ENCODE data around the gene KIAA1958. TPM values are rescaled to one million over a fixed set of nuclear protein-coding genes. Genes with fewer than 3 reads are reported as not detected.
A peak's percentile ranks its signal among the peaks of the same experiment; 100 is the strongest.

The KIAA1958 gene
- total RNA-seq, 1 experiment from 2014 or later, result 3.5 TPM

DNA sequence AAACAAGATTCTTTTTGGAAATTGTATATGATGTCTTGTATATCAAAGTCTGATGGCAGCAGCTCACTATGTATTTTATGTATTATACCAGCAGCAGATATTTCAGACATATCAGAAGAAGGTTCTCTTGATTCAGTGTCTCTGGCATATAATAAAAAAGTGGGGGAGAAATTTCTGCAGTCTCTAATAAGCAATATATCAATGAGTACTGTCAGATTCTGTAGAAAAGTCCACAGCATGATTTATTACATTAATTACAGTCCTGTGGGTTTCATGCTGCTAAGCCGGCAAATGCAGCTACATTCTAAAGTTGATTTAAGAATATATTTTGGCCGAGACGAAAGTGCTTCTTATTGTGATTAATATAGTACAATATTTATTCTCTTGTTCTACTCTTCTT lies 113.1 kb downstream of the KIAA1958 start:
- no peak for DNase-seq (ENCODE audit: low read depth)

DNA sequence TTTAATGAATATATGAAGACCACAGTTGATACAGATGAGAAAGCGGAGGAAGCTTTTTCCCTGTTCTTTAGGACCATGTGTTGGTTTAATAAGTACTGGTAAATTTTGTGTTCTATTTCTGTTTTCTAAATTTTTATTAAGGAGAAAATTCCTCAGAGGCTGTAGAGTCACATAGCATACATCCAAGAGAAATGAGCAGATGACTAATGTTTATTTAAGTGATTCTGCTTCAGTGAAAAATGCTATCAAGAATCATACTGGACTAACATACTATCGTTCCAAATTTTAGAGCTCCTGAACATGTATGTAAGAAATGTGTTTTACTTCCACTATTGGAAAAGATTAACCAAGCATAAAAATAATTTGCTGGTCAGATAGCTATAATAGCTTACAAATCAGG lies 115.0 kb downstream of the KIAA1958 start:
- DNase-seq (ENCODE audit: low read depth), result peak; percentile 6

DNA sequence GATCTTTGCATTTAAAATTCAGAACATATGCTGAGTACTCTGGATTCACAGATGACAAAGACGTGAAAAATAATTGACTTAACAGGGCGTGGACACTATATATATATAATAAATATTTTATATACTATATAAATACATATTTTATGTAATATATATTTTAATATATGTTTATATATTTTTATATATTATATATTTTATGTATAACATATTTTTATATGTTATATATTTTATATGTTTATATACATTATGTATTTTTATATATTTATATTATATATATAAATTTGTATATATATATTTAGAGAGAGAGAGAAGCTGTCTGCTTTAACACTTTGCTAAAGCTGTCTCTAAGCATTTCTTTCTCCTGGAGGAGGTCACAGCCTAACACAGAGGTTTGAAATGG lies 118.2 kb downstream of the KIAA1958 start:
- no peak for DNase-seq (ENCODE audit: low read depth)

- DNase-seq (ENCODE audit: low read depth), result no peak
Observed at GRCh38 chr9:112605518-112605917, 118.9 kb downstream of the KIAA1958 start.

DNA sequence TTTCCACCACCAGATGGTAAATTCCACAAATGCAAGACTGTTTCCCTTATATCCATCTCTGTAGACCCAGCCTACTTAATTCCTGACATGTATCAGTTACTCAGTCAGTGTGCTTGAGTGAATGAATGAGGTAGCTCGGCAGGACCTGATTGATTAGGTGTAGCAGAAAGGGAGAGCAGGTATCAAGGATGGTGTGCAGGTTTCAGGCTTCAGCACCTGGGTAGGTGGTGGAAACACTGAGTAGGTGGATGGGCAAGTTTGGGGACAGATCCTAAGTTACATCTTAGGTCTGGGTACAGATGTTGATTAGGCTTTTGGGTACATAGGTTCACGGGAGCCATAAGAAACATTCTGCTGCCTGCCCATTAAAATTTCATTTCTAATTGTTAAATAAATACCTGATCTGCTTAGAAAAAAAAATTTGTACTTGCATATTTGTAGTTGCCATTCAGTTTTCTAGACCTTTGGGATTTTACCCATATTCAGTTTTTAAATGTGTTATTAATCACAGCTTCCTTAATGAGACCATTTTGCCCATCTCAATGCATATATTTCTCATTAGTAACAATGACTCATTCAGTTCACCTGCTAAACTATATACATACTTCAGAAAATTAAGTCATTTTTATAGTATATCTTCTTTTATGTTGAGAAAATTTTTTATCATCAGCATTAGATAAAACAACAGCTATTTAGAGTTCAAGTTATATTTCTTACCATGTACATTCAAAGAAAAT lies 119.5 kb downstream of the KIAA1958 start:
- no peak for DNase-seq (ENCODE audit: low read depth)

DNA sequence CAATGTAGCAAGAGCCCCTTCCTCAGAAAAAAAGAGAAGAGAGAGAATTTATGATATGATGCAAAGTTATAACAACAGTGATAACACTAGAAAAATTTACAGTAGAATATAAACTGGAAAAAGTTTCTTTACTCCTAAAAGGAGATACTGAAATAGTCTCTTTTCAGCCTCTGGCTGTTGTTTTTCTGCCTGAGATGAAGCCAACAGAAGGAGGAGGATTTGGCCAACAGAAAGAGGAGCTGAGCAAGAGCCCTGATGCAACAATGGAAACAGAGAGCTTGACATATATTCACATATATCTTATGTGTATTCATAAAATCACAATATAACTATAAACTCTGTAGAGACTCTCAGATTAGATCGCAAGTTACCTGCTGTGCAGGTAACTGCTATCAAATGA lies 122.2 kb downstream of the KIAA1958 start:
- no peak for DNase-seq (ENCODE audit: low read depth)

DNA sequence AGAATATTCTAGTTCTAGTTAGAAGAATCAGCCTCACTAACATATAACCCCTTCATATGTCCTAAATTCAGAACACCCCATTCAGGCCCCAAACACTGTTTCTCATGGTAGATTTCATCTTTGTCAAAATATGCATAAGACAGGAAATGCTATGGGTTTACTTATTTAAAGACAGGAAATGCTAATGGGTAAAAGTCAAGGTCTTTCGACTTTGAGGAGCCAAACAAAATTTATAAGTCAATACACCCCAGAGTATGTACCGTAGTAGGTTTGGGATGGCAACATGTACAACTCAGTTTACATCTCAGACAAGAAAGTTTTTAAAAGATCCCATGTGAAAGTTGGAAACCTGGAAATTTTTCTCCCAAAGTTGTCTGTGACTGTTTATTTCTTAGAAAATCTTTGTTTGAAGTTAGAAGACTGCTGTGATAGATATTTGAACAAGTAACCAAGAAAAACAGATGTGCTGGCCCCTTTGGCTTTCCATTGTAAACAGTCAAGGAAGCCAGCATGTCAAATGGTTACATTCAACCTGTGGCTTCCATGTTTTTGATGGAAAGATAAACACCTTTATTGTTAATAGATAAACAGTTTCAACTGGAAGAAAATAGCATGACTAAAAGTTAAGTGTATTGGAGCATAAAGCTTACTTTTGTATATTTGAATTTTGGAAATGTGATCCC lies 129.1 kb downstream of the KIAA1958 start:
- DNase-seq (ENCODE audit: low read depth), result no peak

DNA sequence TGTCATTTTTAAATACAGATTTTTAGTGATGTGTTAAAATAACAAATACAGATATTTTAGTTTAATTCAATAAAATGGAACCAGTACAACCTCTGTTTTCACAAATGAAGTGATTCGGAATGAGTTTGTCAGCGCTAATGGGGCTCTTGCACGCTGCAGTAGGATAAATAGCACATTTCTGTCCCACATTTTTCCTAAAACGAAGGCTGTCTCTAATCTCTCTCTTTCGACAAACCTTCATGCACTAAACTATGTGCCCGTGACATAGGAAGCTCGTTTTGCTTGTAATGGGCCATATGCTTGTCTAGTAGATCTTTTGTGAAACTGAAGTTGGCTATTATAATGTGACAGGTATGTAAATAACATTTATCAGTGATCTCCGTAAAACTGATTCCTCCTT lies 130.7 kb downstream of the KIAA1958 start:
- DNase-seq (ENCODE audit: low read depth), result no peak

- no peak for DNase-seq (ENCODE audit: low read depth)
Observed at GRCh38 chr9:112618385-112619009, 131.9 kb downstream of the KIAA1958 start.

- no peak for DNase-seq (ENCODE audit: low read depth)
Observed at GRCh38 chr9:112620388-112620787, 133.8 kb downstream of the KIAA1958 start.

DNA sequence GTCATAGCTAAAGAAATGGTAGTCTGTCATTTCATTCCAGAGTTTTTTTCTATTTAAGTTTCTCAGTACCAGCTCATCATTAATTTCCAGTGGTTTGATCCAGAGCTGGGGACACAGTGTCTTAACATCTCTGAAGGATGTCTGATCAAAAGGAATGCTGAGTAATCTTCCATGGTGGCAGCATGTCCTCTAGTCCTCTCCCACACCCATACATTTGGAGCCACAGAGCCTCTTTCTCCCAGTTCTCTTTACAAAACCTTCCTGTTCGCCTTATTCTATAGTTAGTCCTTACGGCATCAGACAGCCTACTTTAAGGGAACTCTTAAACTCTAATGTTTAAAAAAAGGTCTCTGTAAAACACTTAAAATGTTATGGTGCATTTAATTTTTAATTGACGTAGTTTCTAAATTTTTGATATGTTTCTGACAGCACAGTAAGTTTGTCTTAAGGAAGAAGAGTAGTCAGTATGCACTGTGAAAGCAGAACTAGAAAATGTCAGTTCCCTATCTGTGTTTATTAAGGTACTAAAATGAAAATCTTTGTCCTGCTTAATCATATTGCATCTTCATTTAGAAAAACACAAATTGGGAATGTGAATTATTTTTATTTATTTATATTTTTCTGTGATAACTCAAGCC lies 134.5 kb downstream of the KIAA1958 start:
- no peak for DNase-seq (ENCODE audit: low read depth)

- no peak for DNase-seq (ENCODE audit: low read depth)
Observed at GRCh38 chr9:112623198-112623597, 136.6 kb downstream of the KIAA1958 start.

DNA sequence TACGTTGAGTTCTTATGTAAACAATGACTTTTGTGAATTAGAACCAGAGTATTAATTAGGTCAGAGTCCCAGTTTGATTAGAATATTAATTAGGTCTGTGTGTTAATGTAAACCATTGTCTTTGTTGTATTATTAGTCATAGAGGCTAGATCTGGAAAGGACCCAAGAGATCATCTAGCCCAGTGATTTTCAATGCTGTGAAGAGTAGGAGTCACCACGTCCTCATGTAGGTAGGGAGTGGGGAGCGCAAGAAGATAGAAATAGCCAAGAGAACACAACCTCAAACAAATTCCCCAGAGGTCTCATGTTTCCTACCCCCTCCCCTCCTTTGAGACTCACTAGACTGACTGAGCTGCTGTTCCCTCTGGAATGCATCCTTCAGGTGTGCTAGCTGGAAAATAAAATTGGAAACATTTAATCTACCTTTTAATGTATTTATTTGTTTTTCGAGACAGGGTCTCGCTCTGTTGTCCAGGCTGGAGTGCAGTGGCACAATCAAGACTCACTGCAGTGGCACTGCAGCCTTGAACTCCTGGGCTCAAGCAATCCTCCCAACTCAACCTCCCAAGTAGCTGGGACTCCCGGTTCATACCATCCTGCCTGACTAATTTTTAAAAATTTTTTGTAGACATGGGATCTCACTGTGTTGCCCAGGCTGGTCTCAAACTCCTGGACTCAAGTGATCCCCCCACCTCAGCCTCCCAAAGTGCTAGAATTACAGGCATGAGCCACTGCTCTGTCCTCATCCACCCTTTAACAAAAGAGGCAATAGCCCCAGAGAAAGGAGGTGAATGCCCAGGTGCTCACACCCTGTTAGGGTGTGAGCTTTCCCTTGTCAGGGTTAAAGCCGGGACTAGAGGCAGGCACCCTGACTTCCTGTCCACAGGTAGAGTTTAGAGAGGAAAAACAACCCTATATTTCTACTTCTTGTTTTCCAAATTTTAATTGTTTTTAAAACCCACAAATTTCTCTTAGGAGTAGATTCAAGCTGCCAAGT lies 138.4 kb downstream of the KIAA1958 start:
- DNase-seq (ENCODE audit: low read depth), result no peak

- DNase-seq (ENCODE audit: low read depth), result no peak
Observed at GRCh38 chr9:112629671-112630485, 143.3 kb downstream of the KIAA1958 start.

- DNase-seq (ENCODE audit: low read depth), result no peak
Observed at GRCh38 chr9:112631313-112632070, 144.9 kb downstream of the KIAA1958 start.

GRCh38 chr9:112640311-112640710 lies 153.7 kb downstream of the KIAA1958 start:
- peak; percentile 44 for DNase-seq (ENCODE audit: low read depth)

DNA sequence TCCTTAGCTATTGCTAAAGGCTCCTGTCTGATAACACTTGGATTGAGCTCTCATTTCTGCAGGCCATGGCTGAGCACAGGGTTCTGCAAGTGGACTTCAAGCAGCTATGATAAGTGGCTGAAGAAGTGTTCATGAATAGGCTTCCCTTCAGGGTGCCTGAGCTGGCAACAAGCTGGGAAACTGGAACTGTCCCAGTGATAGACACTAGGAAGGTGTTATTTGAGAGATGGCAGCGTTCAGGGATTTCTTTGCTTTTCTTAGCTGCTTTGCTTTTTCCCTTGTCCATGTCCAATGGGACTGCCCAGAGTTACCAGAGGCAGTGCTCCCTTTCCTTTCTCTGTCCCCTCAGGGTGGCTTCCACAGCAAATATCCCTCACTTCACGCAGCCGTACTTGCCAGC lies 155.5 kb downstream of the KIAA1958 start:
- no peak for DNase-seq (ENCODE audit: low read depth)

DNA sequence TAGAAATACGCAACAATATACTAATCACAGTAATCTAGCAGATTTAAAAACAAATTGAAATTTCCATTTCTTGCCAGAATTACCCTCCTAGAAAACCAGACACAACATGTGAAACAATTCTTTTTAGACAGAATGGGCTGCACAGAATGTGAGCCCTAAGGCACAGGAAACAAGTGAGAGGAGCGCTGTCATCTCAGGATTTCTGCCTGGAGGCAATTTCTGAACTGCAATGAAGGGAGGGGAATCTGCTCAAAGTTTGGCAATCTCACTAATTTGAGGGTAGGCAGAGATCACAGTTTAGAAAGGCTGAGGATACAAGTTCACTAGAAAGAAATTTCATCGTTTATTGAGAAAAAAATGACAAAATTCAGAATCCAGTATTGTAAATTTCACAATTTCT lies 161.0 kb downstream of the KIAA1958 start:
- DNase-seq (ENCODE audit: low read depth), result no peak

GRCh38 chr9:112648624-112649023 lies 162.0 kb downstream of the KIAA1958 start:
- no peak for DNase-seq (ENCODE audit: low read depth)
